Neuron (in vitro differentiated cells): Measurements from ENCODE around the gene HLA-B.
"Not testable (repeated sequence)": the region's sequence is repeated elsewhere in the genome, so short reads cannot be mapped to it uniquely, and the experiment has no call there.

ENCODE experiments used
- H2AFZ ChIP-seq: one replicate; pipeline ENCODE4 v1.6.1; 2013; ENCODE audit warnings: low read depth, mild to moderate bottlenecking, inconsistent platforms, low read length, moderate library complexity
- H3K27me3 ChIP-seq: one replicate; pipeline ENCODE4 v1.6.1; 2013; ENCODE audit warnings: low read length; ENCODE audit not compliant: insufficient read depth
- H3K36me3 ChIP-seq: one replicate; pipeline ENCODE4 v1.6.1; 2013; ENCODE audit warnings: low read length; ENCODE audit not compliant: insufficient read depth
- H3K4me1 ChIP-seq: one replicate; pipeline ENCODE4 v1.6.1; 2013; ENCODE audit warnings: low read length; ENCODE audit not compliant: insufficient read depth
- H3K4me3 ChIP-seq: 2 replicates; pipeline ENCODE4 v1.5.1; 2013; ENCODE audit warnings: mild to moderate bottlenecking, low read length, moderate library complexity
- H3K9me3 ChIP-seq: one replicate; pipeline ENCODE4 v1.6.1; 2013; ENCODE audit warnings: low read length

The HLA-B gene

DNA sequence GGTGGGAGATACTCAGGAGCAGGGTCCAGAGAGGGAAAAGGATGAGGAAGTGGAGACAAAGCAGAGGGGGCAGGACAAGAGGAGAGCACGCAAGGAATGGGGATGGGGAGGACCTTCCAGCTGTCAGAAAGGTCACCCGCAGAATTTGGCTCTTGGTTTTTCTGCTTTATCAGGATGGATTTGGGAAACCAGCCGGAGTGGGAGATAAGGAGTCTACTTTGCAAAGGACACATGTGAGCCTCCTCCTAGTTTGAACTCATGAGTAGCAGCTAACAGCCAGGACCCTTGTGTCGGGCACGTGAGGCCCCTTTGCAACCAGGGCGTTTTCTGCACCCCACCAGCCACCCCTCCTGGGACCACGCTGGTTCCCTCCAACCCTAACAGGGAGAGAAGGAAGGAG, 38.9 kb upstream of the HLA-B start:
- no peaks in the 10 kb centered on the region for H3K36me3 ChIP-seq
- no peaks in the 10 kb centered on the region for H3K9me3 ChIP-seq
- peaks cover 4% of the 10 kb centered on the region for H3K4me1 ChIP-seq
- no peak overlapping the region for H3K4me3 ChIP-seq
- H2AFZ ChIP-seq = no peak overlapping the region
- peaks cover 24% of the 10 kb centered on the region for H3K27me3 ChIP-seq

GRCh38 chr6:31394381-31394780, 37.4 kb upstream of the HLA-B start:
- Histone ChIP-seq H3K36me3 (no peaks in the 10 kb centered on the region), H3K4me3 (no peak overlapping the region), H3K9me3 (no peaks in the 10 kb centered on the region), H2AFZ (no peak overlapping the region), H3K27me3 (peaks cover 9% of the 10 kb centered on the region), H3K4me1 (peaks cover 4% of the 10 kb centered on the region)

GRCh38 chr6:31393932-31394331, 37.0 kb upstream of the HLA-B start:
- peaks cover 4% of the 10 kb centered on the region for H3K4me1 ChIP-seq
- no peak overlapping the region for H2AFZ ChIP-seq
- H3K4me3 ChIP-seq = no peak overlapping the region
- H3K36me3 ChIP-seq = no peaks in the 10 kb centered on the region
- no peaks in the 10 kb centered on the region for H3K9me3 ChIP-seq
- peaks cover 9% of the 10 kb centered on the region for H3K27me3 ChIP-seq

DNA sequence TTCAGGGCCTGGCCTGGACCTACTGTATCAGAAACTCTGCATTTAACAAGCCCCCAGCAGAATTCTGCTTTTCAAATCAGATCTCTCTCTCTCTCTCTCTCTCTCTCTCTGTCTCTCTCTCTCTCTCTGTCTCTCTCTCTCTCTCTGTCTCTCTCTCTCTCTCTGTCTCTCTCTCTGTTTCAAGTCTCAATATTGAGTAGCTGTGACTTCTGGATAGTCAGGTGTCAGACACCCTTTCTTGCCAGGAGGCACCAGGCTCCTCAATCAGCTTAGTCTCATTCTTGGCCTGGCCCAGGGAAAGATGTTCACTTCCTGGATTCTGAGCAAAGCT, 32.8 kb upstream of the HLA-B start:
- not testable (repeated sequence) for H3K27me3 ChIP-seq, H2AFZ ChIP-seq, H3K36me3 ChIP-seq, H3K9me3 ChIP-seq, H3K4me3 ChIP-seq
- peaks cover 19% of the 10 kb centered on the region for H3K4me1 ChIP-seq

DNA sequence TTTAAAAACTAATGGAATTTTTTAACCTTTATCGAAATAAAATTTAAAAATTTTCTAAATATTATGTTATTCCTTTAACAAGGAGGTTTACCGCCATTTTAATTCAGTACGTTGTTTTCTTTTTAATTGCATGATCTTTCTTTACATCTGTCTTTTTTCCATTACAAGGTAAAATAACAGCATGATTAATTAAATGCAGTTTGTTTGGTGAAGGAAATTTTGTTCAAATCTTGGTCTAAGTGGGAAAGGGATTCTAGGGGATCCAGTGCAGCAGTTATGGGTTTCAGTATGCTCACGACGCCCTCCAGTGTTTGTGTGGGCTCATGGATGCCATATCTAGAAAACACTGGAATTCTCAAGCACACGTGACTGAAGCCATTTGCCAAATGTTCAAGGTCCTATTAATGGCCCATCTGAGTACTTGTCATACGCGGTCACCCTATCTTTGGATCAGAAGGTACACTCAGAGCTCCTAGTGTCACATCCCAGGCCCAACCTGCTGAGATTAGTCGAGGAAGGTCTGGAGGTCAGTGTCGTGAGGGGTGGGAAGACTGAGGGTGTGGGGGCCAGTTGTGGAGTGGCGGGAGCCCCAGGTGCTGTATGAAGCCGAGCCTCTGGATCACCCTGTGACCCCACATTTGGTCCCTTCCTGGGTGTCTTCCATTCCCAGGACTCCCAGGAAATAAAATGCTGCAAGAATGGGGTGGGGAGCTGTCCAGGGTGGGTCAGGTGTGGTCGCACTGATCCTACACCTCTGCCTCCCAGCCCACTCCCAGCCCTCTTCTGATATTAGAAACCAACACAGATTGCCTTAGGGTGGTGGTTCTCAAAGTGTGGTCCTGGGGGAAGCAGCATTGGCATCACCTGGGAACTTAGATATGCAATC, 32.2 kb upstream of the HLA-B start:
- H3K4me3 ChIP-seq, H3K36me3 ChIP-seq, H3K9me3 ChIP-seq, H2AFZ ChIP-seq, H3K27me3 ChIP-seq: not testable (repeated sequence)
- peaks cover 19% of the 10 kb centered on the region for H3K4me1 ChIP-seq

DNA sequence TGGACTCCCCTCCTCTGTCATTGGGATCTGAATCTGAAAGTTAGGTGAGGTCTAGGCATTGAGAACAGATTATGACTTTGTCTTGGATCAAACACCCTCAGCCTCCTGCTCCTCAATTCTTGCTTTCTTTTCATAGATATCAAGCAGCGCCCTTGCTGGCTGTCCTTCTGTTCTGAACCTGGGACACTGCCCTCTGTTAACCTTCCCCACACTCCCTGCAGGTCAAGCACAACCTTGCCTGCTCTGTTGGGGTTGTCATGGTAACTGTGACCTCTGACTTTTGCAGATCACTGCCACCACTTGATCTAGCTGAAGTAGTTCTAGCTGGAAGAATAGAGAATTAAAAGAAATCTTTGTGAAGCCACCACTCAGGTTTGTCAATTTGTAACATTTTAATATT, 30.0 kb upstream of the HLA-B start:
- no peaks in the 10 kb centered on the region for H3K36me3 ChIP-seq
- no peak overlapping the region for H3K4me3 ChIP-seq
- no peak overlapping the region for H2AFZ ChIP-seq
- no peaks in the 10 kb centered on the region for H3K9me3 ChIP-seq
- H3K4me1 ChIP-seq = peaks cover 15% of the 10 kb centered on the region
- H3K27me3 ChIP-seq = peaks cover 4% of the 10 kb centered on the region

- Histone ChIP-seq H2AFZ (no peak overlapping the region), H3K27me3 (peaks cover 5% of the 10 kb centered on the region), H3K9me3 (no peaks in the 10 kb centered on the region), H3K36me3 (no peaks in the 10 kb centered on the region), H3K4me1 (peaks cover 15% of the 10 kb centered on the region), H3K4me3 (no peak overlapping the region)
Observed at GRCh38 chr6:31386099-31386498, 29.1 kb upstream of the HLA-B start.

GRCh38 chr6:31385041-31385440, 28.1 kb upstream of the HLA-B start:
- no peaks in the 10 kb centered on the region for H3K9me3 ChIP-seq
- H3K36me3 ChIP-seq = no peaks in the 10 kb centered on the region
- no peak overlapping the region for H2AFZ ChIP-seq
- peaks cover 15% of the 10 kb centered on the region for H3K4me1 ChIP-seq
- no peak overlapping the region for H3K4me3 ChIP-seq
- H3K27me3 ChIP-seq = peaks cover 8% of the 10 kb centered on the region

GRCh38 chr6:31383149-31383548, 26.2 kb upstream of the HLA-B start:
- Histone ChIP-seq H2AFZ (no peak overlapping the region), H3K36me3 (no peaks in the 10 kb centered on the region), H3K4me3 (no peak overlapping the region), H3K4me1 (peaks cover 15% of the 10 kb centered on the region), H3K27me3 (peaks cover 9% of the 10 kb centered on the region), H3K9me3 (no peaks in the 10 kb centered on the region)

GRCh38 chr6:31381666-31382065, 24.7 kb upstream of the HLA-B start:
- Histone ChIP-seq H3K4me3 (no peak overlapping the region), H3K9me3 (no peaks in the 10 kb centered on the region), H3K4me1 (peaks cover 3% of the 10 kb centered on the region), H2AFZ (no peak overlapping the region), H3K27me3 (peaks cover 9% of the 10 kb centered on the region), H3K36me3 (no peaks in the 10 kb centered on the region)

DNA sequence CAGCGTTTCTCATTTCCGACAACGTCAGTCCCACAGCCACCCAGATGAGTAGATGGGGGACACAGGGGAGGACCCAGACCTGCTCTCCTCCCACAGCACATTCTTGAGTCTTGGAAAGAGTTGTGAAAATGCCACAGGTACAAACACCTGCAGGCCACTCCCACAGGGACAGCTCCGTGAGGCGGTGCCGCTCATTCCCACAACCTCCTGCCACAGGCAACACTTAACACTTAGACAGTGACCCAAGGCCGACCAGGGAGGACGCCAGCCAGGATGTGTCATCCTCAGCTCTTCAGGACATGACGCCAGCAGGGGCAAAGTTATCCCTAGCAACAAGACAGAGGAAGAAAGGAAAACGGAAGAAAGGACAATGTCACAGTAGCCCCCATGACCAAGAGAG, 22.9 kb upstream of the HLA-B start:
- Histone ChIP-seq H3K36me3 (no peaks in the 10 kb centered on the region), H3K9me3 (no peaks in the 10 kb centered on the region), H3K27me3 (peaks cover 9% of the 10 kb centered on the region), H3K4me3 (no peak overlapping the region), H3K4me1 (no peaks in the 10 kb centered on the region), H2AFZ (no peak overlapping the region)

DNA sequence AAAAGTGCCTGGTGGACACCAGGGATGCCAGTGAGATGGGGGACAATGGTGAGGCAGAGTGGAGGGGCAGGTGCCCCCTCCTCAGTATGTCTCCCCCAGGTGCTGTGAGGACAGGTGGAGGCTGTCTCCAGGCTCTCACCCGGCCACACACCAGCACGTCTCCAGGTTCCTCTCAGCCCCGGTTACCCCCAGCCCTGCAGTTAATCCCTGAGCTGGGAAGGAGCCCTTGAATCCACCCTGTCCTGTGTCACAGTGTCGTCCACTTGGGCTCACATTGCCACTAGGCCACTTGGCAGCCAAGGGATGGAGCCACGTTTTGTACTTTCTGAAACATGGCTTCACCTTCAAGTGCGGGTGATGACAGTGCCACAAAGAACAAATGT, 21.7 kb upstream of the HLA-B start:
- Histone ChIP-seq H3K4me1 (no peaks in the 10 kb centered on the region), H3K27me3 (peaks cover 9% of the 10 kb centered on the region), H2AFZ (no peak overlapping the region), H3K9me3 (no peaks in the 10 kb centered on the region), H3K4me3 (no peak overlapping the region), H3K36me3 (no peaks in the 10 kb centered on the region)

DNA sequence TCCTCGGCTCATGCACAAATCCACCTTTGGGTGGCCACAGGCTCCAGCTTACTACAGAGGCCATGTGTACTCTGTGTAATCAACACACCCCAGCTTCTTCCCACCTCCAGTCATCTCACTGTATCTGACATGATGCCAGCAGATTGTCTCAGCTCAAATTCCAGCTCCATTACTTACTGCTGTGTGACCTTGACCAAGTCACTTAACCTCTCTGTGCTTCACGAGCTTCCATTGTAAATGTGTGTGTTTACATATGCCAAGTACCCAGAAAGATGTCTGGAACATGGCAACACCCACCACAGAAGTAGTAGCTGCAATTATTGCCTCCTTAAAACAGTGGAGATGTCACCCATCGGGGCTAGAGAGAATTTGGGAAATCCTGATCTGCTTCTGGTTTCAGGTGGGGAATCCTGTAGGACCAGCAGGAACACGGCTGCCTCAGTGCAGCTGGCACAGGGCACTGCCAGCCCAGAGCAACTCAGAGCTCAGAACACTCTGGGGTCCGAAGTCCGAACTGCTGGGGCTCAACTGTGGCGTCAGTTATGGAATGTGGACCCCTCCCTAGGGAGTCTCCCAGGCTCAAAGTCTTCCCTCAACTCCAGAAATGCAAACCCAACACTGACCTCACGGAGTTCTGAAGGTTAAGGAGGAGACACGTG, 21.2 kb upstream of the HLA-B start:
- Histone ChIP-seq H3K4me1 (no peaks in the 10 kb centered on the region), H2AFZ (no peak overlapping the region), H3K4me3 (no peak overlapping the region), H3K27me3 (peaks cover 9% of the 10 kb centered on the region), H3K9me3 (no peaks in the 10 kb centered on the region), H3K36me3 (no peaks in the 10 kb centered on the region)

- Histone ChIP-seq H3K4me1 (no peaks in the 10 kb centered on the region), H3K36me3 (no peaks in the 10 kb centered on the region), H3K27me3 (peaks cover 5% of the 10 kb centered on the region), H3K4me3 (no peak overlapping the region), H2AFZ (no peak overlapping the region), H3K9me3 (no peaks in the 10 kb centered on the region)
Observed at GRCh38 chr6:31377029-31377428, 20.1 kb upstream of the HLA-B start.
